ENCODE measurements around the gene NR4A3. TPM values are rescaled to one million over a fixed set of nuclear protein-coding genes. Genes with fewer than 3 reads are reported as not detected.

NR4A3 gene
- total and polyA plus RNA-seq, 2 of the 13 experiments (the other 11 are each of a cell fraction or from before 2014, with no cell fraction given) = 0.02 to 0.09 TPM

DNA sequence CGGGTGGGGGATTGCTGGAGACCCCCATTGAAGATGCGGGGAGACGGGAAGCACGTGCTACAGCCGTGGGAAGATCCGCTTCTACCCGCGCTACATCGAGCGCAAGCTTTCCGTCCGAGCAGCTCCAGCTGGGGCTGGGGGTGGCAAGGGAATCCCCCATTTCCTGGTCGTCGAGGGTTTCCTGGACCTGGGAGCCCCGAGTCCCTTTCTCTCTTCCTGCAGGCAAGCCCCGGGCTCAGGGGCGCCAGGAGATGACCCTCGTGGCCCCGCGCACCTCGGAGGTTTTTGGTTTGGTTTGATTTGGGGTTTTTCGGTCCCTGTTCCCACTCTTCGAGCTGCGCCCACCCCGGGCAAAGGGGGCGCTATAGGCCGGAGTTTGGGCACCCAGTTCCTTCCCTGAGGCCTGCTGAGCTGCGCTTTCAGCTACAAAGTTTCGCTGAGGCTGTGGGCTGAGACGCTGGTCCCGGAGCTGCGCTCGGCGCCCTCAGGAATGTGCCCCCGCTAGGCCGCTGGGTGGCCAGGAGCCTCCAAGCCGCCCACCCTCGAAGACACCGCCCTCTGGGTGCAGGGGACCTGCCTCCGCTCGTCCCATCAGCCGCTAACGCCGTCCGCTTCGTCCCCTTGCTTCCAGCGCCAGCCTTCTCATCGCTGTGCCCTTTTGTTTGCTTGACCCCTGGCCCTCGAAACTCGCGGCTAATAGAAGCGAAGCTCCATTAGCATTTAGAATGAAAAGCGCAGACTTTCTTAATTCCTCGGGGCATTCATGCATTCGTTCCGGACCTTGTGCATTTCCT is 2.9 kb downstream of the NR4A3 start (continued):
- TF ChIP-seq, protein P1, sequence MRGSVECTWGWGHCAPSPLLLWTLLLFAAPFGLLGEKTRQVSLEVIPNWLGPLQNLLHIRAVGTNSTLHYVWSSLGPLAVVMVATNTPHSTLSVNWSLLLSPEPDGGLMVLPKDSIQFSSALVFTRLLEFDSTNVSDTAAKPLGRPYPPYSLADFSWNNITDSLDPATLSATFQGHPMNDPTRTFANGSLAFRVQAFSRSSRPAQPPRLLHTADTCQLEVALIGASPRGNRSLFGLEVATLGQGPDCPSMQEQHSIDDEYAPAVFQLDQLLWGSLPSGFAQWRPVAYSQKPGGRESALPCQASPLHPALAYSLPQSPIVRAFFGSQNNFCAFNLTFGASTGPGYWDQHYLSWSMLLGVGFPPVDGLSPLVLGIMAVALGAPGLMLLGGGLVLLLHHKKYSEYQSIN (CRISPR knock-in tag; IDR thresholded peaks at IDR 0.05; ENCODE audit: borderline replicate concordance) = no peak
- TF ChIP-seq RFXAP (CRISPR knock-in tag; IDR thresholded peaks at IDR 0.05; ENCODE audit: borderline replicate concordance) (no peak), ZNF138 (CRISPR knock-in tag; IDR thresholded peaks at IDR 0.05; ENCODE audit: low read depth) (no peak), ZNF501 (CRISPR knock-in tag; IDR thresholded peaks at IDR 0.05) (0 out of 2 replicates have a peak, but pooled peaks have one; percentile 31), ZNF761 (CRISPR knock-in tag; conservative IDR thresholded peaks at IDR 0.05) (no peak), IKZF1 (IDR thresholded peaks at IDR 0.05) (no peak), RXRA (CRISPR knock-in tag; IDR thresholded peaks at IDR 0.05) (peak; percentile 18; the same call in 1 of the 2 replicates), EP300 (IDR thresholded peaks at IDR 0.05; ENCODE audit: low read depth in 2 of 2, low read length in 2 of 2) (no peak), EP300 (CRISPR knock-in tag; IDR thresholded peaks at IDR 0.05; ENCODE audit: borderline replicate concordance) (no peak), GABPB1 (CRISPR knock-in tag; IDR thresholded peaks at IDR 0.05) (peak; percentile 24; the same call in 1 of the 2 replicates)
- TF ChIP-seq, protein P2, sequence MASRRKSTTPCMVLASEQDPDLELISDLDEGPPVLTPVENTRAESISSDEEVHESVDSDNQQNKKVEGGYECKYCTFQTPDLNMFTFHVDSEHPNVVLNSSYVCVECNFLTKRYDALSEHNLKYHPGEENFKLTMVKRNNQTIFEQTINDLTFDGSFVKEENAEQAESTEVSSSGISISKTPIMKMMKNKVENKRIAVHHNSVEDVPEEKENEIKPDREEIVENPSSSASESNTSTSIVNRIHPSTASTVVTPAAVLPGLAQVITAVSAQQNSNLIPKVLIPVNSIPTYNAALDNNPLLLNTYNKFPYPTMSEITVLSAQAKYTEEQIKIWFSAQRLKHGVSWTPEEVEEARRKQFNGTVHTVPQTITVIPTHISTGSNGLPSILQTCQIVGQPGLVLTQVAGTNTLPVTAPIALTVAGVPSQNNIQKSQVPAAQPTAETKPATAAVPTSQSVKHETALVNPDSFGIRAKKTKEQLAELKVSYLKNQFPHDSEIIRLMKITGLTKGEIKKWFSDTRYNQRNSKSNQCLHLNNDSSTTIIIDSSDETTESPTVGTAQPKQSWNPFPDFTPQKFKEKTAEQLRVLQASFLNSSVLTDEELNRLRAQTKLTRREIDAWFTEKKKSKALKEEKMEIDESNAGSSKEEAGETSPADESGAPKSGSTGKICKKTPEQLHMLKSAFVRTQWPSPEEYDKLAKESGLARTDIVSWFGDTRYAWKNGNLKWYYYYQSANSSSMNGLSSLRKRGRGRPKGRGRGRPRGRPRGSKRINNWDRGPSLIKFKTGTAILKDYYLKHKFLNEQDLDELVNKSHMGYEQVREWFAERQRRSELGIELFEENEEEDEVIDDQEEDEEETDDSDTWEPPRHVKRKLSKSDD (CRISPR knock-in tag; IDR thresholded peaks at IDR 0.05; ENCODE audit: low read depth) = no peak
- TF ChIP-seq, protein P3, sequence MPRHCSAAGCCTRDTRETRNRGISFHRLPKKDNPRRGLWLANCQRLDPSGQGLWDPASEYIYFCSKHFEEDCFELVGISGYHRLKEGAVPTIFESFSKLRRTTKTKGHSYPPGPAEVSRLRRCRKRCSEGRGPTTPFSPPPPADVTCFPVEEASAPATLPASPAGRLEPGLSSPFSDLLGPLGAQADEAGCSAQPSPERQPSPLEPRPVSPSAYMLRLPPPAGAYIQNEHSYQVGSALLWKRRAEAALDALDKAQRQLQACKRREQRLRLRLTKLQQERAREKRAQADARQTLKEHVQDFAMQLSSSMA (CRISPR knock-in tag; IDR thresholded peaks at IDR 0.05) = no peak
- TF ChIP-seq, protein P4, sequence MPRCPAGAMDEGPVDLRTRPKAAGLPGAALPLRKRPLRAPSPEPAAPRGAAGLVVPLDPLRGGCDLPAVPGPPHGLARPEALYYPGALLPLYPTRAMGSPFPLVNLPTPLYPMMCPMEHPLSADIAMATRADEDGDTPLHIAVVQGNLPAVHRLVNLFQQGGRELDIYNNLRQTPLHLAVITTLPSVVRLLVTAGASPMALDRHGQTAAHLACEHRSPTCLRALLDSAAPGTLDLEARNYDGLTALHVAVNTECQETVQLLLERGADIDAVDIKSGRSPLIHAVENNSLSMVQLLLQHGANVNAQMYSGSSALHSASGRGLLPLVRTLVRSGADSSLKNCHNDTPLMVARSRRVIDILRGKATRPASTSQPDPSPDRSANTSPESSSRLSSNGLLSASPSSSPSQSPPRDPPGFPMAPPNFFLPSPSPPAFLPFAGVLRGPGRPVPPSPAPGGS (CRISPR knock-in tag; IDR thresholded peaks at IDR 0.05) = no peak; the same call in 1 of the 2 replicates

Measured in HepG2 (cell line).